Endothelial cell of umbilical vein (primary cell): ENCODE measurements around the gene OSBP2. TPM values are rescaled to one million over a fixed set of nuclear protein-coding genes. Genes with fewer than 3 reads are reported as not detected.

Source experiments
- BruUV-seq: library from RNA; stranded (reverse); fragments of 400-500 nt; replicated peaks from 2 replicates; lab custom pipeline; 2021; lab: Mats Ljungman, UMichigan
- CTCF ChIA-PET: fragments of 300-600, 350-600 bp; sonication (Branson Sonifier 250); formaldehyde crosslinking; loops from one replicate; lab custom pipeline; 2021; ENCODE audit warnings: antibody characterized with exemption, inconsistent platforms; lab: Charles Lee
- POLR2A ChIA-PET: fragments of 300-600, 350-600 bp; sonication (Branson Sonifier 250); formaldehyde crosslinking; loops from one replicate; lab custom pipeline; 2021; ENCODE audit warnings: antibody characterized with exemption, inconsistent platforms; lab: Charles Lee
- DNase-seq: peaks from one replicate; pipeline ENCODE4 v3.0.0-alpha.2; 2011; ENCODE audit warnings: low read depth, low spot score
- FAIRE-seq: peaks from 2 replicates; lab custom pipeline; 2011; peaks lifted over from hg19 to GRCh38; lab: Jason Lieb, UNC
- H2AFZ ChIP-seq: 2 replicates; pipeline ENCODE4 v1.6.0; 2012; ENCODE audit warnings: low read depth, low read length, control low read depth, inconsistent platforms
- H3K27ac ChIP-seq: 2 replicates; pipeline ENCODE4 v1.5.1; 2011; ENCODE audit warnings: low read depth, mild to moderate bottlenecking, control low read depth, low read length, moderate library complexity; ENCODE audit not compliant: insufficient read depth
- H3K27me3 ChIP-seq, 2 experiments: 2 replicates each; pipeline versions ENCODE4 v1.6.0 to v1.6.1; 2011; ENCODE audit warnings: low read length in 2 of 2, mixed read lengths in 1 of 2; ENCODE audit not compliant: control insufficient read depth in 2 of 2, insufficient read depth in 2 of 2
- H3K36me3 ChIP-seq, 2 experiments: 2 replicates in 1 of 2; 3 replicates in 1 of 2; pipeline ENCODE4 v1.5.1; 2011; ENCODE audit warnings: low read length in 2 of 2, mild to moderate bottlenecking in 1 of 2, moderate library complexity in 1 of 2; ENCODE audit not compliant: control insufficient read depth in 2 of 2, insufficient read depth in 2 of 2; ENCODE audit errors: extremely low read depth in 1 of 2
- H3K4me1 ChIP-seq: 3 replicates; pipeline ENCODE4 v1.5.1; 2011; ENCODE audit warnings: mild to moderate bottlenecking, low read length; ENCODE audit not compliant: control insufficient read depth, insufficient read depth; ENCODE audit errors: extremely low read depth
- H3K4me2 ChIP-seq: 2 replicates; pipeline ENCODE4 v1.6.1; 2011; ENCODE audit warnings: low read length, control low read depth, mixed read lengths; ENCODE audit not compliant: insufficient read depth
- H3K4me3 ChIP-seq, 3 experiments: fragments of 200-600 bp in 1 of 3; sonication (generic), shearing (Covaris generic) in 1 of 3; replicated peaks in 1 of 3; 2 replicates each; pipeline ENCODE4 v1.5.1; 2011 to 2016; ENCODE audit warnings: control low read depth in 3 of 3, low read length in 3 of 3, mild to moderate bottlenecking in 2 of 3, inconsistent platforms in 1 of 3, low read depth in 1 of 3, moderate library complexity in 1 of 3; ENCODE audit not compliant: insufficient read depth in 1 of 3
- H3K79me2 ChIP-seq: 2 replicates; pipeline ENCODE4 v1.6.0; 2012; ENCODE audit warnings: low read length, inconsistent platforms; ENCODE audit not compliant: control insufficient read depth, insufficient read depth
- H3K9ac ChIP-seq: replicated peaks from 2 replicates; pipeline ENCODE3; 2011; ENCODE audit warnings: low read length, control low read depth; ENCODE audit not compliant: insufficient read depth; ENCODE audit errors: extremely low read depth
- H3K9me1 ChIP-seq: replicated peaks from 3 replicates; pipeline ENCODE4 v1.6.0; 2011; ENCODE audit warnings: mild to moderate bottlenecking, low read length; ENCODE audit not compliant: control insufficient read depth, insufficient read depth; ENCODE audit errors: extremely low read depth
- H3K9me3 ChIP-seq: replicated peaks from 2 replicates; pipeline ENCODE4 v1.5.1; 2012; ENCODE audit warnings: low read length, inconsistent platforms; ENCODE audit not compliant: control insufficient read depth, insufficient read depth
- H4K20me1 ChIP-seq: replicated peaks from 2 replicates; pipeline ENCODE3; 2011; ENCODE audit warnings: mild to moderate bottlenecking, low read length; ENCODE audit not compliant: control insufficient read depth, insufficient read depth; ENCODE audit errors: extremely low read depth
- CTCF ChIP-seq, 2 donors: IDR thresholded peaks; 1 replicate in 1 of 2; 2 replicates in 1 of 2; pipeline ENCODE4 v1.5.1; 2011; ENCODE audit warnings: low read length in 2 of 2, mild to moderate bottlenecking in 2 of 2, moderate library complexity in 2 of 2, control low read depth in 1 of 2, inconsistent platforms in 1 of 2, low read depth in 1 of 2; ENCODE audit not compliant: insufficient read depth in 1 of 2; ENCODE audit errors: extremely low read depth in 1 of 2
- EZH2 ChIP-seq: IDR thresholded peaks from 2 replicates; pipeline ENCODE4 v1.6.1; 2012; ENCODE audit warnings: borderline replicate concordance, low read depth, mild to moderate bottlenecking, moderate library complexity, low read length, inconsistent platforms; ENCODE audit not compliant: severe bottlenecking
- FOS ChIP-seq: IDR thresholded peaks from 2 replicates; pipeline ENCODE4 v1.6.1; 2011; ENCODE audit warnings: mild to moderate bottlenecking, low read length, moderate library complexity, borderline replicate concordance; ENCODE audit not compliant: insufficient read depth
- GATA2 ChIP-seq: IDR thresholded peaks from 2 replicates; pipeline ENCODE4 v1.7.0; 2011; ENCODE audit warnings: low read depth, mild to moderate bottlenecking, moderate library complexity, mixed read lengths, low read length; ENCODE audit not compliant: insufficient read length, insufficient read depth
- JUN ChIP-seq: IDR thresholded peaks from 2 replicates; pipeline ENCODE4 v1.6.1; 2011; ENCODE audit warnings: borderline replicate concordance, low read depth; ENCODE audit not compliant: insufficient read length, insufficient read depth
- MAX ChIP-seq: IDR thresholded peaks from 2 replicates; pipeline ENCODE4 v1.6.1; 2011; ENCODE audit not compliant: insufficient read depth, insufficient read length
- MYC ChIP-seq: IDR thresholded peaks from one replicate; pipeline ENCODE4 v1.6.1; 2011; ENCODE audit warnings: mild to moderate bottlenecking, low read depth, low read length
- POLR2A ChIP-seq: IDR thresholded peaks from 2 replicates; pipeline ENCODE4 v1.6.1; 2012; ENCODE audit warnings: low read depth, mild to moderate bottlenecking, control low read depth, low read length
- POLR2AphosphoS5 ChIP-seq: IDR thresholded peaks from 2 replicates; pipeline ENCODE4 v1.6.1; 2012; ENCODE audit warnings: low read depth, mild to moderate bottlenecking, control low read depth, low read length, moderate library complexity; ENCODE audit not compliant: insufficient read depth
- dilution Hi-C: fragments of 300-500 bp; cut with MboI; formaldehyde crosslinking; loops from one replicate; pipeline ENCODE4 v1.15.0; 2019; ENCODE audit warnings: low sequenced_read_pairs; ENCODE audit not compliant: extremely low pct_ligation_motif_present
- intact Hi-C: fragments of 100-400 bp; cut with micrococcal nuclease; formaldehyde crosslinking; loops from one replicate; pipeline ENCODE4 v1.10.0; 2022
- polyA plus RNA-seq, 4 experiments: library from polyadenylated mRNA; depleted of rRNA in 3 of 4; stranded (reverse) in 3 of 4; unstranded in 1 of 4; fragments of >200 nt; gene quantifications; 2 replicates each; pipeline versions ENCODE4 v1.2.1 to v1.2.3, GENCODE V29; 2011 to 2012; ENCODE audit warnings: missing spikeins in 1 of 4
- total RNA-seq: library from RNA; stranded (reverse); gene quantifications from 2 replicates; pipeline ENCODE4 v1.2.3, GENCODE V29; 2021

OSBP2 gene
- total and polyA plus RNA-seq, 2 donors (not counting 3 experiments of a cell fraction or from before 2014, with no cell fraction given) = 4.1 to 7.5 TPM

GRCh38 chr22:30816413-30816812 is 121.7 kb downstream of the OSBP2 start:
- Histone ChIP-seq H3K4me3 (no peak overlapping the region), H3K36me3 (no peaks in the 10 kb centered on the region), H3K9me1 (no peaks in the 10 kb centered on the region), H4K20me1 (no peaks in the 10 kb centered on the region), H3K9ac (no peak overlapping the region), H3K4me2 (no peak overlapping the region), H3K79me2 (no peaks in the 10 kb centered on the region), H3K27me3 (peaks cover 8 to 9% of the 10 kb centered on the region in 2 experiments), H3K27ac (no peak overlapping the region), H3K9me3 (no peaks in the 10 kb centered on the region), H2AFZ (no peak overlapping the region), H3K4me1 (no peaks in the 10 kb centered on the region)
- no peak for DNase-seq
- no peak for FAIRE-seq
- dilution Hi-C loops = no loop called here
- ChIA-PET POLR2A (no interaction called here), CTCF (interaction anchor here (1.2 kb wide), 1 partner anchor 44 kb away, joined by 3 read pairs; no protein-coding TSS in a partner anchor)
- intact Hi-C loops = no loop called here
- no TSS peak for BruUV-seq
- TF ChIP-seq POLR2AphosphoS5 (no peak), EZH2 (no peak), GATA2 (no peak), POLR2A (no peak), CTCF (IDR thresholded peaks at IDR 0.05; ENCODE audit: extremely low read depth in 1 of 2, insufficient read depth in 1 of 2, low read depth in 1 of 2, low read length in 2 of 2) (no peak), JUN (no peak), FOS (no peak), MYC (no peak), MAX (no peak)
